Stimulated activated CD4-positive, alpha-beta T cell treated with anti-CD3 and anti-CD28 coated beads, Interleukin-4, amount 100 ng/mL, for 4 hours (primary cell): Measurements from ENCODE around the gene GALNT8.
"Not testable (repeated sequence)": the region's sequence is repeated elsewhere in the genome, so short reads cannot be mapped to it uniquely, and the experiment has no call there.

Experiments used
- DNase-seq, 2 experiments: peaks; one replicate each; pipeline ENCODE4 v3.0.0-alpha.2; 2020

GALNT8 gene

DNA sequence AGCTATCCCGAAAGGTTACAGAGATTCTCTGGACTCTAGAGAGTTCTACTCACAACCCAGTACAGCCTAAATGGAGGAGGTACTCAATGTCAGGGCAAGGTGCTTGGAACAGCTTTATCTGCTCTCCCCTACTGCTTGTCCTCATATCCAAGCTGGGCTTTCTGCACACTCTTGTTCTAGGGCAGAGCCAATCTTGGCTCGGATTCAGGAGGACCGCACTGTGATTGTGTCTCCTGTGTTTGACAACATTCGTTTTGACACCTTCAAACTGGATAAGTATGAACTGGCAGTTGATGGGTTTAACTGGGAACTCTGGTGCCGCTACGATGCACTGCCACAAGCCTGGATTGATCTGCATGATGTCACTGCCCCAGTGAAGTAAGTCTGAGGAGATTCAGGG, 25.0 kb downstream of the GALNT8 start:
- DNase-seq = no peak

DNA sequence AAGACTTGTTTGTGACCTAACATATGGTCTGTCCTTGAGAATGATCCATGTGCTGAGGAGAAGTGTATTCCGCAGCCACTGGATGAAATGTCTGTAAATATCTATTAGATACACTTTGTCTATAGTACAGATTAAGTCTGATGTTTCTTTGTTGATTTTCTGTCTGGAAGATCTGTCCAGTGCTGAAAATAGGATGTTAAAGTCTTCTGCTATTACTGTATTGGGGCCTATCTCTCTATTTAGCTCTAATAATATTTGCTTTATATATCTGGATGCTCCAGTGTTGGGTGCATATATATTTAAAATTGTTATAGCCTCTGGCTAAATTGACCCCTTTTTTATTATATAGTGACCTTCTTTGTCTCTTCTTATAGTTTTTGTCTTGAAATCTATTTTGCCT, 31.5 kb downstream of the GALNT8 start:
- not testable (repeated sequence) for DNase-seq

DNA sequence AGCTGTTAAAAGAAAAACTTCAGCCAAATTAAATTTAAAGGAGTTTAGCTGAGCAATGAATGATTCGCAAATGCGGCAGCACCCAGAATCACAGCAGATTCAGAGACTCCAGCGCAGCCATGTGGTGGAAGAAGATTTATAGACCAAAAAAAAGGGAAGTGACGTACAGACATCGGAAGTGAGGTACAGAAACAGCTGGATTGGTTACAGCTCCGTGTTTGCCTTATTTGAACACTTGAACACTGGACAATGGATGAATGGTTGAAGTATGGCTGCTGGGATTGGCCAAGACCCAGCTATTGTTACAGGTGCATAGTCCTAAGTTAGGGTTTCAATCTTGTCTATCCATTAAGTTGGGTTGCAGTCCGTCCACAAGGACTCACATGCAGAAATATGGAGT, 42.6 kb downstream of the GALNT8 start:
- DNase-seq = no peak

DNA sequence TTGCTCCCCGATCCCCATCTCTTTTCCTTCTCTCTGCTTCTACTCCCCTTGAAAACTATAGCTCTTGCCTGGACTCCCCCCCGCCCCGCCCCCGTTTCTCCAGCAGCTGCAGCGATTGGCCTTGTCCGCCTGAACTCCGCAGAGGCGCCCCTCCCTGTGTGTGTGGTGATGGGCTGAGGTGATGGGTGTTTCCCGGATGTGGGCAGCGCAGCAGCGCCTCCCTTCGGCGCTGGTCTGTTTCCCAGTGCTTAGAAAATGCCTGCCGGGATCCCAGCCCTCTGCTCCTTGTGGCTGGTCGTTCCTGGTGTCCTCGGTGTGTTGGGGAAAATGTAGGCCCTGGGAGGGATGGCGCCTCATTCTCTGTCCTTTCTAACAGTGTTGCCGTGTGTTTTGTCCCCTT, 43.3 kb downstream of the GALNT8 start:
- DNase-seq = no peak

DNA sequence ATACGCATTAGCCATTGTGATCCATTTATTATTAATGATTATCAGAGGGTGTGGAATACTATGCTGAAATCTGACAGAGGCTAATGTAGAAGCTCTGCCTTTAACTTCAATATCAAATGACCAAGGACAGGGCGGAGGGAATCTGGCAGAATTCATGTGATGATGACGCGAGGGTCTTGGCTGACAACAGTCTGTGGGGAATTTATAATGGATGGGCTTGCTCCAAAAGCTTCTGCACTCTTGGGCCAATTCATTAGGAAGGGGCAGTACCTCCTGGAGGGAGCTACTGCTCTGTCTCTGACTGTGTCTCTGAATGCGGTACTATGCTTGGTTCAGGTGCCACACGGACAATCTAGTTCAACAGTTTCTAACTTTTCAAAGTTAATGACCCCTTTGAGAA, 46.2 kb downstream of the GALNT8 start:
- DNase-seq = no peak

DNA sequence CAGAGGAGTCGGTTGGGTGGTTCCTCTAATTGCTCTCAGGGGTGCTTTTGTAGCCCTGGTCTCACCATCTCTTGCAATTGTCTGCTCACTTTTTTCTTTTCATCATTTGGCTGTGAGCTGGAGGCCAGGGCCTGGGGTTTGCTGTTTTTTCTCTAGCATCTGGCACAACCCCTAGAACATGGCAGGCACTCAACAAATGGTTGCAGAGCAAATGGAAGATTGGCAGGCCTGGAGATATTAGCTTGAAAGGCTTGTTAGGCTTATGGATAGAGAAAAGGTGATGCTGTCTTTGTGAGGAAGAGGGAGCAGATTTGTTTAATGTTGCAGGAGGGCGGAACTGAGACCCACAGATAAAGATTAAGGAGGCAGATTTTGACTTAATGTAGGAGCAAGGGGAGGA, 47.0 kb downstream of the GALNT8 start:
- no peak for DNase-seq

DNA sequence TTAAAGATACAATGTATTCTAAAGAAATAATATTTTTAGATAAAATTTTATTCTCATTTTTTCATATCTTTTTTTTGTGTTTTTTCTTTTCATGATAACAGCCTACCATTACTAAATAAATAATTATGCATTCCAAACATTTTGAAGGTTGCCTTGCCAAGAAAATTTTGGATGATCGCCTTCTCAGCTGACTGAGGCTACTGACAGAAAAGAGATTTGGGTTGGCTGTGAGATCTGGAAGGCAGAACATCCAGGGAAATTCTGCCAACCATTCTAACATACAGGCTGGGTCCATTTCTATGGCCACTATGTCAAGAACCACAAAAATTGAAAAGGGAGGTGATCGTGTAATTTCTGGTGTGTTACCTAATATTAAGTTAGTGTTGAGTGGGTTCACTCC, 48.1 kb downstream of the GALNT8 start:
- no peak for DNase-seq

DNA sequence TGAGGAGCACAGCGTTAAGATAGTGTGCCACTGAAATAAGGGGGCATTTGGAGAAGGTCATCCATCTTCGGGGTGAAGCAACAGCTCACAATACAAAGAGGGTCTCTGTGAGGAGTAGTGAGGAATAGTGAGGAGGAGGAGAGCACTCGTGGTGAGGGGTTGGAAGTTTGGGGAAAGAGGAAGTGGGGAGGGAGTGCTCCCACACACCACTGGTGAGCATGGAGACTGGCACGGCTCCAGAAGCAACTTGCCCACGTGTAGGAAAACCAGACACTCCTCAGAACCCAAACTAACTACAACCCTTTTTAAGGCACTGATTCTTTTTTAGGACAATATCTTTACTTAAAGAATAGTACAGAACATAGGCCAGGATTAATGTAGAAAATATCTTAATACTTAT, 48.9 kb downstream of the GALNT8 start:
- no peak for DNase-seq

DNA sequence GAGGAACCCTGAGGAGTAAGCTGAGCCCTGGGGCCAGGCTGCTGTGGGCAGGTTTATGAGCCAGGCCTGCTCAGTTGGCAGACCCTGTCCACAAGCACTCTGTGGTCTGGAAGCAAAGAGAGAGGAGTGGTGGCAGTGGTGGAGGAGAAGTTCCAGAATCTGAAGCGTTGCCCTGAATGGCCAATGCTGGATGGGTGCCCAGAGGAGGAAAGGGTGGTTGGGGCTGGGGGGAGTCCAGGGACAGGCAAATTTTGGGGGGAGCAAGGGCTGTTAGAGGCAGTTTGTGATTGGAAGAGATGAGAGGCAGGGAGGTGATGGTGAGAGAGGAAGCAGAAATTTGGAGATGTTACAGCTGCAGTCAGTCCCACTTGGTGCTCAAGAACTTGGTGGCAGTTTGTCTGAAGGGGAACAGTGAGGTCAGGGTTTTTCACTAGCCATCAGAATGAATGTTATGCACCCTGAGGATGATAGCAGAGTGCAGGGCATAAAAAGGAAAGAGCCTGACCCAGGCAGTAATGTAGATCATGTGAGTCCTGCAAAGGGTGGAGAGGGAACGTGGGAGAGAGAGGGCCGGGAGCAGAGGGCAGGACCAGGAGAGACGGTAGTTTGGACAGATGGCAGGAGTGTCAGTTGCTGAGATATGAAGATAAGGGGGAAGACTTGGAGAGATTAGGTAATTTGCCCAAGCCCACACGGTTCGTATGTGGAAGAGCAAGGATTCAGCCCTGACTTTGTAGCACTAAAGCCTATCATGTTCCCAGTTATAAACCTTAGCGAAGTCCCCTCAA, 51.2 kb downstream of the GALNT8 start:
- no peak for DNase-seq

DNA sequence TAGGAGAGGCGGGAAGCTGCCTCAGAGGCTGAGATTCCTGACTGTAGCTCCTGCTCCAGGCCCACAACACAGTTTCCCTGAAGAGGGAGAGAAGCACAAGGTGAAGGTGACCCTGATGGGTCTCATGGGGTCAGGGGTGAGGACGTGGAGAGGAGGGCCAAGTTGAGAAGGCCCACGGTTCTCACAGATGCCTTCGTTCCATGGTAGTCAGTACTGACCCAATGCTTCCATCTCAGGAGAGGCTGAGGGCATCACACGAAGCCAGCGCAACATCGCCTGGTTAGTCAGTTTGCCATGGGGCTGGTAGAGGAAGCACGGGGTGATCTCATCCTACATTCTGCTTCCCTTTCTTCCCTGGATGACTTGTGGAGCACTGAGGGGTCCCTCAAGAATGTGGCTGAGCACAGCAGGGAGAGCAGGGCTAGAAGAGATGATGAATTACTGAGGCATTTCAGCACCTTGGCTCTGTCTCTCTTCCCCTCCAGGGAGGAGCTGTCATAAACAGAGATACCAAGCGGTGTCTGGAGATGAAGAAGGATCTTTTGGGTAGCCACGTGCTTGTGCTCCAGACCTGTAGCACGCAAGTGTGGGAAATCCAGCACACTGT, 51.9 kb downstream of the GALNT8 start:
- no peak for DNase-seq

DNA sequence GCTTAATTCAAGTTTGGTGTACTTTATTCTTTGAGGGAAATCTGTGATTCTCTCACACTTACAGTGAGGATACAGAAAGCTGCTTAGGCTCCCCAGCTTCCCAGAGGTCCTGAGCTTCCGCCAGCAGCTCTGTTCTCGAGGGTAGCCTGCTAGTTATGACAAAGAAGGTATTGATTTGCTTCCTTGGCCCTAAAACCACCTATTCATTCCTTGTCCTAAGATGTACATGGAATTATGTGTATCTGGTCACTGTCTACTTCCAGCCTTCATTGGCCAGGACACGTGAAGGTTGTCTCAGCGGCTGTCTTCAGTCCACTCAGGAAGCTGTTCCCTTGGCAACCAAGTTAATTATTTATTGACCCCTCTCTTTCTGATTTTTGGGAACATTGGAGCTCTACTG, 55.7 kb downstream of the GALNT8 start:
- DNase-seq = no peak

DNA sequence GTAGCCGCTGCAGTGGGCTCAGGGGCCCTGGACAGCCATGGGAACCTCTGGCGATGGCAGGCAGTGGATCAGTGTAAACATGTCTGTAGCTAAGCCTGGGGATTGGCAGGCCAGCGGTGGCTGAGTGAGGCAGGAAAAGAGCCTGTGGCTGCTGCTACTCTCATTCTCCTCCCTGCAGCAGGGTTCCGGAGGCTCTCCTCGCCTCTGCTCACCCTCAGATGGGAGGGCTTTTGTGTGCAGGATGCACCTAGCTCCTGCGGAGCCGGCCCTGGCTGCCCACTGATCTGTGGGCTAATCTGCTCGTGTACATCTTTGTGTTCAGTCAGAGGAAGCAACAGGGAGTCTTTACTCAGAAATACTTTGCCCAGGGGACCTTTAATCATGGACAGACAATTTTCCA, 59.5 kb downstream of the GALNT8 start:
- DNase-seq = no peak

DNA sequence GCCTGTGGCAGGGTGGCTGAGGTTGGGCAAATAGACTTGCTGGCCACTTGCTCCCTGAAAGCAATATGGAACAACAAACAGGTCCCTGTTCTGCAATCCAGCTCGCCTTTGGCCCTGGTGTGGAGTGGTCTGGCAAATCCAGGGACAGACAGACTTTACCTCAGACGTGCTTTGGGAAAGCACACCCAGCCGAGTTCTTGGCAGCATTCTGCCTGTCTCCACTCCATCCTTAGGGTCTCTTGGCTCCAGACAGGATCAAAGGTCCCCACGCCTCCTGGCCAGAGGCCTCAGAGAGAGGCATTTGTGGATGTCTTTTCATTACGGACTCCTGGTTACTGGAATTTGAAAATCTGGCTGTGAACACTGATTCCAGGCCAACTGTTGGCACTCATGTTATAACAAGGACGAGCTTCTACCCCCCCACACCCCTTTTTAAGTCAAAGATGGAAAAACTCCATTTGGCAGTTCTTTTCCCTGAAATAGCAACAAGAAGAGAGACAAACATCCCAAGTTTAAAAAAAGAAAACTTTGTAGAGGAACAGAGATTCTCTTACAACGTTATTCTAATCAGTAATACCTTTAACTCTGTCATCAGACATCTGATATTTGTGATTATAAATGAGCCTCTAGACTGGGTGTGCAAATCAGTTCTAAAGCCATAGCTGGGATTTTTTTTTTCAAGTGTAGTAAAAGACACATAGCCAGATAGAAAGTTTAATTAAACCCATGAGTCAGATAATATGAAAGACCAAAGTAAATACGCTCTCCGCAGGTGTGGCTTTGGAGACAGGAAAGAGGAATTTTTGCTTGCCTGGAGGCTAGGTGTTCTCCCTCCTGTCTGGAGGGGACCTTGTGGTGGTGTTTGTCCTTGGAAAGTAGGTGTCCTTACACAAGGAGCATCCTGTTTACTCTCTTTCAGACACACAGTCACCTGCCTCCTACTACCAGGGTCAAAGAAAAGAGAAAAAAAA, 60.7 kb downstream of the GALNT8 start:
- DNase-seq = no peak

DNA sequence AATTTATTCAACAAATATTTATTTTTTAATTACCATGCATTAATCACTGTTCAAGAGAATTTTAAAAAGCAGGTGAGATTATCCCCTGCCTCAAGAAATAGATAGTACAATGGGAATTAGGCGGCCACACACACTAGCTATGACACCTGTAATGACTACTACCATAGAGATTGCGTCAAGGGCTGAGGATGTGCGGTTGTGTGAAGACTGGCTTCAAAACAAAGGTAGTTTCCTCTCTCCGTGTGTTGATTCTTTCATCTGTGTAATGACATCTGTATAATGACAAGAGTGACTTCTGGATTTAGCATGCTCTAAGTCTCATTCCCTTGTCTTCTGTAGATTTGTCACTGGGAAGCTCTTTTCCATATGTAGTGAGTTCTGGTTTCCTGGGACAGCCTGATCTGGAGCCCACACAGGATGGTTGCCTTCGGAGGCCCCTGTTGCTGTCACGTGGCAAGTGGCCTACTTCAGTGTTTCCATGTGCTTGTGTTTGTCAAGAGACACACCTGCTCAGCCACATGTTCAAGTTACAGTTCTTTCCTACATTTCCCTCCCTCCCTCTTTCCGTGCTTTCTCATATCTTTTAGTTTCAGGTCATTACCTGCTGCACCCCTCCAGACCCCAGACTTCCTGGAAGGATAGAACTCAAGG, 64.3 kb downstream of the GALNT8 start:
- no peak for DNase-seq

DNA sequence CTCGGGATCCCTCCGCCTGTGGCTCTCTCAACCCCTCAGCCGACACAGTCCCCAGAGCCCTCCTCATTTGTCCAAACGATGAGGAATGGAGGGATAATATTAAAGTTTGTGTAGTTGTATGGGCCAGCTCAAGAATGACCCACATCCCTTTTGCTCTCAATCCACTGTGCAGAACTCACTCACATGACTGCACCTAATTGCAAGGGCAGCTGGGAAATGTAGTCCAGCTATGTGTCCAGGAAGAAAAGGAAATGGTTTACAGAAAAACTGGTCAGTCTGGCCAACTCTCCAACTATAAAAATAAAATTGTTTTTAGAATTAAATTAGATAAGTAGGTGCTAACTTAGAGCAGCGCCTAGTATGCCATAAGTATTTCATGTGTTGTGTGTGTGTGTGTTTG, 66.6 kb downstream of the GALNT8 start:
- DNase-seq = no peak

DNA sequence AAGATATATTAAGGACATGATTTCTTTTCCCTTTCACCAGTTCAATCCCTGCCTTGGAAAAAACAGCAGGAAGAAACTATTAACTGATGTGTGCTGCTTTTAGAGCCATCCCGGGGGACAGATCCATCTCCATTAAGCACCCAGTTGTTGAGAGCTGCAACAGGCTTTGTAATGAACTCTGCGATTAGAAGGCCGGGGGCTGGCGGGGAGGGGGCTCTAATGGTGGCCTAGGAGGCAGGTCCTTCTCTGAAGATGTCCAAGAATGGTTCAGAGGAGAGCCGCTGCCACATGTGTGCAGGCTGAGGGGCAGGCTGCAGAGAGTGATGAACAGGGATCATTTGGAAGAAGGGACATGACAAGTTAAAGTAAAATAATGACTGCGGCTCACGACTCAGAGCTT, 67.8 kb downstream of the GALNT8 start:
- DNase-seq = no peak

DNA sequence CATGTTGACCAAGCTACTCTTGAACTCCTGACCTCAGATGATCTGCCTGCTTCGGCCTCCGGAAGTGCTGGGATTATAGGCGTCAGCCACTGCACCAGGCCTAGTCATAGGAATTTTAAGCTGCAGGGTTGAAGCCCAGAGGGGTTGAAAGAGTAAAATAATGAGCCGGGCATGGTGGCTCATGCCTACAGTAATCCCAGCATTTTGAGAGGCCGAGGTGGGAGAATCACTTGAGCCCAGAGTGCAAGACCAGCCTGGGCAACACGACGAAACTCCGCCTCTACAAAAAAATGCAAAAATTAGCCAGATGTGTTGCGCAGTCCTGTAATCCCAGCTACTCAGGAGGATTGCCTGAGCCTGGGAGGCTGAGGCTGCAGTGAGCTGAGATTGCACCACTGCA, 69.6 kb downstream of the GALNT8 start:
- no peak for DNase-seq

DNA sequence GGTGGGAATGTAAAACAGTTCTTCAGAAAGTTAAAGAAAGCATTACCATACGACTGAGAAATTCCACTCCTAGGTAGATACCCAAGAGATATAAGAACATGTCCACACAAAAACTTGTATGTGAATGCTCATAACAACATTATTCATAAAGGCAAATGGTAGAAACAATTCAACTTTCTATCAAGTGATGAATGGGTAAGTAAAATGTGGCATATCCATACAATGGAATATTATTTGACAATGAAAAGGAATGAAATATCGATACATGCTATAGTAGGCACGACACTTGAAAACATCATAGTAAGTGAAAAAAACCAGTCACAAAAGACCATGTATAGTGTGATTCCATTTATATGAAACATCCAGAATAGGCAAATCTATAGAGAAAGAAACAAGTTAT, 71.3 kb downstream of the GALNT8 start:
- DNase-seq = no peak

DNA sequence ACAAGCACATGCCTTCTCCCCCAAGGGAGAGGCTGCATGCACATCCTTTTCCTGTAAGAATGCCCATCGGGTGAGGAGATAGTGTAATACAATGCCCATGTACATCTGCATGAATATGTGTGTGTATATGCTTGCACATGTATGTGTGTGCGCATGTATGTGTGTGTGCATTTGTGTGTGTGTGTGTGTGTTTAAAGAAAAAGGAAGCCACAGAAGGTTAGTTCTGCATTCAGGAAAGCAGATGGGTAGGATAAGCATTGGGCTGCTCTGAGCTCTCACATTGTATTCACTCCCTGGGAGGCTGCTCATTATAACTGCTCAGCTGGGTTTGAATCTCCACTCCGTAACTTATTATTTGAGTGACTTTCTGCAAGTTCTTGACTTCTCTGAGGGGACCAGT, 74.3 kb downstream of the GALNT8 start:
- no peak for DNase-seq

DNA sequence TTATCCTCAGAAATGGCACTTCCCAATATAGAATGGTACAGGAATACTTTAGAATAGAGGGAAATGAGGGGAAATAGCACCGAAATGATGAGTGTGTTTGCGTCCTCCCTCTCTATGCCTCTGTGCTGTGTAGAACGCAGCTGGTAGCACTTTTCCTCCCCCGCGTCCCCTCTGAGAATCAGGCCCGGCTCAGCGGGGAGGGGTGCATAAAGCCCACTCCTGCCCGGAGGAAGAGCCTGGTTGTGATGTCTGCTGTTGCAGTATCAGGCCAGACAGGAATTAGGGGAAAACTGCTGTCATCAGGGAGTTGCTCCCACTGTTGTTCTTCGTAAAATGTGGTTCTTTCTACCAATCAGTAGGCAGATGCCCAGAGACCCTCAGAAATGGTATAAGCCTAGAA, 76.0 kb downstream of the GALNT8 start:
- no peak for DNase-seq

DNA sequence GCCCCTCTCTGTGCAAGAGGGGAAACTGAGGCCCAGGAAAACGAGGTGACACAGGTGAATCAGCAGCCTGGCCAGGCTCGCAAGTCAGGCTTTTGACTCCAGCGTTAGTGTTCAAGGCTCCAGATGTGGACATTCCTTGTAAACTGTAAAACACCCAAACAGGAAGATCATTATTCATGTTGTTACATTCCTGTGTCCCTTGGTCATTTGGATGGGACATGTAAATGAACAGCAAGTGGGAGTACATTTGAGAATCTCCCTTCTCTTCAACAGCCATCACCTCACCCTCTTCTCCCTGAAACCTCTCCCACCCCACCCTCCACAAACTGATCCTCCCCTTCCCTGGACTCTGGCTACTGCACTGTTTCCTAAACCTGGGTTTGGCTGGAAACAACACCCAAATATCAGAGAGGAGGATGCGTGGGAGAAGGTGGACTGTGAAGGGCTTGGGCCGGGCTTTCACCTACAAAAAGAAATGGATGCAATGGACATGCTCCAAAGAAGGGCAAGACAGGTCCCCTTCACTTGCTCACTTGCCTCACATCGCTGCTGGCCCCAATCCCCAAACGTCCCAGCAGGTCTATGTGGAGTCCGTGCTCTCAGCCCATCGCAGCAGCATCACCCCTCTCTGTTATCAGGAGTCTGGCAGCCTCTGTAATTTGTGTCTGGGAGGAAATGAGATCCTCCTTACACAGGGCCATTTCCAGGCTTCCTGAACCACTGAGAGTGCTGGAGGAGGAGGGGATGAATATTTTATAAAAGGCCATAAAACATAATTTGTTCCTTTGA, 76.7 kb downstream of the GALNT8 start:
- no peak for DNase-seq

DNA sequence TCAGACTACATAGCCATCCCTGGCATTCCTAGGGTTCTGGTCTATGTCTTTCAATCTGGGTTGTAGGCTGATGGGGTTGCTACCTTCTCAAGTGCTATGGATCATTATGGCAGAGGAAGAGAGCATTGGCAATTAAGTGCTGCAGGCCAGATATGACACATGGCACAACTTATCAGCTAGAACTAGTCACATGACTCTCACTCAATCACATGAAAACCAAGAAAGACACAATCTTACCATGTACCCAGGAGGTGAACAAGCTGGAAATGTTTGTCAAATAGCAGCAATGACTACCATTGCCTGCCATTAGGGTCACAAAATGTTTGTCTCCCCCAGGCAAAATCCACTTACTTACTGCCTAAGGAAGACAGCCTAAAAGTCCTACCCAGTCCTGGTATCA, 80.4 kb downstream of the GALNT8 start:
- DNase-seq = no peak
